ENCODE measurements around the gene ATG7. TPM values are rescaled to one million over a fixed set of nuclear protein-coding genes. Genes with fewer than 3 reads are reported as not detected.

The ATG7 gene
- total RNA-seq, 1 donor: 97.9 TPM

- TF ChIP-seq CTCF (IDR thresholded peaks at IDR 0.05; ENCODE audit: insufficient read depth, low read length): no peak
- peak; percentile 87 for DNase-seq (ENCODE audit: low read depth)
- H3K4me3 ChIP-seq (ENCODE audit: low read depth, low read length): no peak overlapping the region
Measured at GRCh38 chr3:11601446-11602238, 329.4 kb downstream of the ATG7 start.

GRCh38 chr3:11602239-11602840 is 330.1 kb downstream of the ATG7 start:
- no peak for TF ChIP-seq CTCF (IDR thresholded peaks at IDR 0.05; ENCODE audit: insufficient read depth, low read length)
- H3K4me3 ChIP-seq (ENCODE audit: low read depth, low read length): no peak overlapping the region
- no peak for DNase-seq (ENCODE audit: low read depth)

- DNase-seq (ENCODE audit: low read depth): no peak
- H3K4me3 ChIP-seq (ENCODE audit: low read depth, low read length): no peak overlapping the region
- TF ChIP-seq CTCF (IDR thresholded peaks at IDR 0.05; ENCODE audit: insufficient read depth, low read length): no peak
Measured at GRCh38 chr3:11602886-11603527, 330.8 kb downstream of the ATG7 start.

- DNase-seq (ENCODE audit: low read depth): peak; percentile 95
- no peak overlapping the region for H3K4me3 ChIP-seq (ENCODE audit: low read depth, low read length)
- TF ChIP-seq CTCF (IDR thresholded peaks at IDR 0.05; ENCODE audit: insufficient read depth, low read length): no peak
Measured at GRCh38 chr3:11603628-11604027, 331.4 kb downstream of the ATG7 start.

- no peak for TF ChIP-seq CTCF (IDR thresholded peaks at IDR 0.05; ENCODE audit: insufficient read depth, low read length)
Measured at GRCh38 chr3:11604139-11604892, 332.1 kb downstream of the ATG7 start.

GRCh38 chr3:11605398-11605797 is 333.2 kb downstream of the ATG7 start:
- DNase-seq (ENCODE audit: low read depth): no peak
- no peak overlapping the region for H3K4me3 ChIP-seq (ENCODE audit: low read depth, low read length)
- TF ChIP-seq CTCF (IDR thresholded peaks at IDR 0.05; ENCODE audit: insufficient read depth, low read length): no peak

More at GRCh38 chr3:11604139-11604892, 332.1 kb downstream of the ATG7 start:
- peak; percentile 92 for DNase-seq (ENCODE audit: low read depth)
- peak overlapping the region; percentile 29 for H3K4me3 ChIP-seq (ENCODE audit: low read depth, low read length)
